ENCODE data around the gene MINDY2. TPM values are rescaled to one million over a fixed set of nuclear protein-coding genes. Genes with fewer than 3 reads are reported as not detected.

The MINDY2 gene
- total and polyA plus RNA-seq, 10 of the 15 experiments (the other 5 are each of a cell fraction or from before 2014, with no cell fraction given): 0.73 to 9.4 (median 3.3) TPM

DNA sequence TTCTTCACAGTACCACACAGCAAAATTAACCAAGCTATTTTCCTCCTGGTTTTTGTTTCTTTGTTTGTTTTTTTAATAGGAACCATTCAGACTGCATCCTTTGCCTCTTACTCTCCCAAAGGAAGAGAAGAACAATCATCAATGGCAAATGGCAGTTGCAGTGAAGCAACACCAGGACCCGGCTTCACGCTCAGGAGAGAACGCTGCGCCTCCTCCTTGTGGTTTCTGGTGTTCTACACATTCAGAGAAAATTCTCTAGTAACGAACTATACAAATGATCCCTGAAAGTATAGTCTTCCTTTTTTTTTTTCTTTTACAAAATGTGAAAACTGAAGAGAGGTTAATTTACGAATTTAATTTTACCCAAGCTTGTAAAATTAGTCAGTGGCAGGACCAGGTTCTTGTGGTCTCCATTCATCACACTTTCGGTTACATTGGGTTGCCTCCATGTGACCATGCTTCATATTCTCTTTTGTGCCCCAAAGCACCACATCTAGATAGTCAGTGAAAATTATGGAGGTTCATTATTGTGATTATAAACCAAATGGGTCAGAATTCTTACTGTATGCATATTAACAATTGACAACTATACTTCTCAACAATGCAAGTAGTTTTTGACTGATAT, 10.6 kb upstream of the MINDY2 start:
- no TSS peak for BruUV-seq (replicated peaks)
- ATAC-seq (no peak), FAIRE-seq (no peak), DNase-seq (ENCODE audit: low read depth, low spot score) (no peak)
- Histone ChIP-seq H3K27ac (ENCODE audit: control insufficient read depth, insufficient read depth) (no peak overlapping the region), H2AFZ (ENCODE audit: control insufficient read depth, low read depth, low read length) (no peak overlapping the region), H3K4me1 (ENCODE audit: control insufficient read depth, insufficient read depth, low read length) (no peaks in the 10 kb centered on the region), H3K4me2 (ENCODE audit: control insufficient read depth, insufficient read depth) (no peak overlapping the region), H3K27me3 (replicated peaks in 1 of 2; ENCODE audit: control insufficient read depth in 2 of 2, insufficient read depth in 2 of 2, low read length in 1 of 2) (no peaks in the 10 kb centered on the region), H3K36me3 (ENCODE audit: control insufficient read depth in 2 of 2, insufficient read depth in 2 of 2, low read length in 1 of 2) (no peaks in the 10 kb centered on the region), H3K4me3 (no peak overlapping the region), H3K79me2 (ENCODE audit: control insufficient read depth, insufficient read depth, low read length) (no peaks in the 10 kb centered on the region), H4K20me1 (ENCODE audit: control insufficient read depth, insufficient read depth) (no peaks in the 10 kb centered on the region), H3K9ac (ENCODE audit: control insufficient read depth, insufficient read depth, low read length) (no peak overlapping the region), H3K9me3 (replicated peaks; ENCODE audit: control insufficient read depth, insufficient read depth, low read length) (peaks cover 3% of the 10 kb centered on the region; the same call in 2 of the 3 replicates)
- in situ Hi-C loops (cut with MboI): no loop called here
- intact Hi-C loops (cut with micrococcal nuclease; ENCODE audit: unreplicated experiment): no loop called here
- ChIA-PET RAD21 (ENCODE audit: unreplicated experiment) (interaction anchor here (0.7 to 3.1 kb wide), 4 partner anchors 14 to 532 kb away, joined by 3 to 23 read pairs (median 4); no protein-coding TSS in a partner anchor), SMC1A (ENCODE audit: uncharacterized antibody, unreplicated experiment) (interaction anchor here (1.0 to 4.1 kb wide), 8 partner anchors 9 to 532 kb away, joined by 3 to 21 read pairs (median 6); partner anchors contain the start of genes ADAM10 and MINDY2), POLR2A (interaction anchor here (1.1 to 1.6 kb wide), 3 partner anchors 10 to 83 kb away, joined by 3 to 11 read pairs (median 3); partner anchors contain the start of gene MINDY2), CTCF (interaction anchor here (0.9 to 4.4 kb wide), 13 partner anchors 10 to 768 kb away, joined by 3 to 30 read pairs (median 3); partner anchors contain the start of gene ADAM10)
- 63% methylated on average over 7 of the region's 7 CpGs for WGBS (ENCODE audit: insufficient coverage, insufficient replicate concordance, low lambda C conversion rate, missing lambda C conversion rate)
- TF ChIP-seq RAD51 (IDR thresholded peaks at IDR 0.05): no peak
- TF ChIP-seq ZNF687 (IDR thresholded peaks at IDR 0.05): no peak
- TF ChIP-seq PML (IDR thresholded peaks at IDR 0.05; ENCODE audit: low read length): no peak
- TF ChIP-seq SUPT20H (IDR thresholded peaks at IDR 0.05; ENCODE audit: borderline replicate concordance, control insufficient read depth, low read depth, low read length): no peak
- no peak for TF ChIP-seq TCF7 (IDR thresholded peaks at IDR 0.05; ENCODE audit: borderline replicate concordance)
- TF ChIP-seq, protein P1, sequence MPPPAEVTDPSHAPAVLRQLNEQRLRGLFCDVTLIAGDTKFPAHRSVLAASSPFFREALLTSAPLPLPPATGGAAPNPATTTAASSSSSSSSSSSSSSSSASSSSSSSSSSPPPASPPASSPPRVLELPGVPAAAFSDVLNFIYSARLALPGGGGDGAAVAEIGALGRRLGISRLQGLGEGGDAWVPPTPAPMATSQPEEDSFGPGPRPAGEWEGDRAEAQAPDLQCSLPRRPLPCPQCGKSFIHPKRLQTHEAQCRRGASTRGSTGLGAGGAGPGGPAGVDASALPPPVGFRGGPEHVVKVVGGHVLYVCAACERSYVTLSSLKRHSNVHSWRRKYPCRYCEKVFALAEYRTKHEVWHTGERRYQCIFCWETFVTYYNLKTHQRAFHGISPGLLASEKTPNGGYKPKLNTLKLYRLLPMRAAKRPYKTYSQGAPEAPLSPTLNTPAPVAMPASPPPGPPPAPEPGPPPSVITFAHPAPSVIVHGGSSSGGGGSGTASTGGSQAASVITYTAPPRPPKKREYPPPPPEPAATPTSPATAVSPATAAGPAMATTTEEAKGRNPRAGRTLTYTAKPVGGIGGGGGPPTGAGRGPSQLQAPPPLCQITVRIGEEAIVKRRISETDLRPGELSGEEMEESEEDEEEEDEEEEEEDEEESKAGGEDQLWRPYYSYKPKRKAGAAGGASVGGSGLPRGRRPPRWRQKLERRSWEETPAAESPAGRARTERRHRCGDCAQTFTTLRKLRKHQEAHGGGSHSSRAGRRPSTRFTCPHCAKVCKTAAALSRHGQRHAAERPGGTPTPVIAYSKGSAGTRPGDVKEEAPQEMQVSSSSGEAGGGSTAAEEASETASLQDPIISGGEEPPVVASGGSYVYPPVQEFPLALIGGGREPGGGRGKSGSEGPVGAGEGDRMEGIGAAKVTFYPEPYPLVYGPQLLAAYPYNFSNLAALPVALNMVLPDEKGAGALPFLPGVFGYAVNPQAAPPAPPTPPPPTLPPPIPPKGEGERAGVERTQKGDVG (CRISPR knock-in tag; IDR thresholded peaks at IDR 0.05): no peak
- no peak for TF ChIP-seq STAT1 (conservative IDR thresholded peaks at IDR 0.05)
- no peak for TF ChIP-seq ZNF622 (IDR thresholded peaks at IDR 0.05)
- TF ChIP-seq, protein P2, sequence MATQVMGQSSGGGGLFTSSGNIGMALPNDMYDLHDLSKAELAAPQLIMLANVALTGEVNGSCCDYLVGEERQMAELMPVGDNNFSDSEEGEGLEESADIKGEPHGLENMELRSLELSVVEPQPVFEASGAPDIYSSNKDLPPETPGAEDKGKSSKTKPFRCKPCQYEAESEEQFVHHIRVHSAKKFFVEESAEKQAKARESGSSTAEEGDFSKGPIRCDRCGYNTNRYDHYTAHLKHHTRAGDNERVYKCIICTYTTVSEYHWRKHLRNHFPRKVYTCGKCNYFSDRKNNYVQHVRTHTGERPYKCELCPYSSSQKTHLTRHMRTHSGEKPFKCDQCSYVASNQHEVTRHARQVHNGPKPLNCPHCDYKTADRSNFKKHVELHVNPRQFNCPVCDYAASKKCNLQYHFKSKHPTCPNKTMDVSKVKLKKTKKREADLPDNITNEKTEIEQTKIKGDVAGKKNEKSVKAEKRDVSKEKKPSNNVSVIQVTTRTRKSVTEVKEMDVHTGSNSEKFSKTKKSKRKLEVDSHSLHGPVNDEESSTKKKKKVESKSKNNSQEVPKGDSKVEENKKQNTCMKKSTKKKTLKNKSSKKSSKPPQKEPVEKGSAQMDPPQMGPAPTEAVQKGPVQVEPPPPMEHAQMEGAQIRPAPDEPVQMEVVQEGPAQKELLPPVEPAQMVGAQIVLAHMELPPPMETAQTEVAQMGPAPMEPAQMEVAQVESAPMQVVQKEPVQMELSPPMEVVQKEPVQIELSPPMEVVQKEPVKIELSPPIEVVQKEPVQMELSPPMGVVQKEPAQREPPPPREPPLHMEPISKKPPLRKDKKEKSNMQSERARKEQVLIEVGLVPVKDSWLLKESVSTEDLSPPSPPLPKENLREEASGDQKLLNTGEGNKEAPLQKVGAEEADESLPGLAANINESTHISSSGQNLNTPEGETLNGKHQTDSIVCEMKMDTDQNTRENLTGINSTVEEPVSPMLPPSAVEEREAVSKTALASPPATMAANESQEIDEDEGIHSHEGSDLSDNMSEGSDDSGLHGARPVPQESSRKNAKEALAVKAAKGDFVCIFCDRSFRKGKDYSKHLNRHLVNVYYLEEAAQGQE (IDR thresholded peaks at IDR 0.05; ENCODE audit: low read depth, low read length): no peak
- TF ChIP-seq CHD1 (IDR thresholded peaks at IDR 0.05; ENCODE audit: low read depth, low read length): no peak
- TF ChIP-seq MYB (IDR thresholded peaks at IDR 0.05; ENCODE audit: borderline replicate concordance, low read depth, low read length): no peak
- TF ChIP-seq ZSCAN29 (IDR thresholded peaks at IDR 0.05): no peak

Data from GM12878 (cell line).